Stimulated activated CD4-positive, alpha-beta T cell treated with anti-CD3 and anti-CD28 coated beads, Interleukin-4, amount 100 ng/mL, for 1 hour (primary cell): ENCODE results near the gene CCDC61.

Experiments used
- DNase-seq: peaks from one replicate; pipeline ENCODE4 v3.0.0-alpha.2; 2020

The CCDC61 gene

DNA sequence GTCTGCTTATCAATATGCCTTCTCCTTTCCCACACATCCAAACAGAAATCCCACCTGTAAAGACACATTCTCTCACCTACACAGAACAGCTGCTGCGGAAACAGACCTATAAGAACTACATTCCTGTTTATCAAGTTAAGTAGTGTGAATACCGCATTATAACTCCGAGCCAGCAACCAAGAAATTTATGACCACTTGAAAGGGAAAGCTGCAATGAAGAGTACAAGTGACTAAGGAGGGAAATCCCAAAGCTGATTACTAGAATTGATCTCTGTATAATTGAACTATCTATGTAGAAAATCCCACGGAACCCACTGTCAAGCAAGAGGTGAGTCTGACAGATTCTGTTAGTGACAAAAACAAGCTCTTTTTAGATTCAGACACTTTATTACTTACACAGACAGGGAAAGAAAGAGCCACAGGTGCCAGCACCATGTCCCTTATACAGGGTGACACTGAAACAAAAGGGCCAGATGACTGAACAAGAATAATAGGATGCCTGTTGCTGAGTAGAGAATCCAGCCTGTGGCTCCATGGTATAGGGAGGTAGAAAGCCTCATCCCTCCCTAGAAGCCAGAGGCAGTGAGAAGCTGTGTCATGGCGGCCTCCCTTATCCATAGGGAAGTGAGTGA lies 47.1 kb downstream of the CCDC61 start:
- DNase-seq: no peak

DNA sequence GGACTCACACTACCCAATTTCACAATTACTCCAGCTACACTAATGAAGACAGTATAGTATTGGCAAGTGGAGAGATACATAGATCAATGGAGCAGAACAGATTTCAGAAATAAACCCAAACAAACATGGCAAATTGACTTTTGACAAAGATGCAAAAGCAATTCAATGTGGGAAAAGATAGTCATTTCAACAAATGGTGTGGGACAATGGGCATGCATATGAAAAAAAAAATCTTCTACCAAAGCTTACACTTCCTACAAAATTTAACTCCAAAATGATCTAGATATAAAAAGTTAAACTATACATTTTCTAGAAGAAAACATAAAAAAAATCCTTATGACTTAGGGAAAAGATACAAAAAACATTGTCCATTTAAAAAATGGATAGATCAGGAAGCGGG lies 48.3 kb downstream of the CCDC61 start:
- DNase-seq: no peak

DNA sequence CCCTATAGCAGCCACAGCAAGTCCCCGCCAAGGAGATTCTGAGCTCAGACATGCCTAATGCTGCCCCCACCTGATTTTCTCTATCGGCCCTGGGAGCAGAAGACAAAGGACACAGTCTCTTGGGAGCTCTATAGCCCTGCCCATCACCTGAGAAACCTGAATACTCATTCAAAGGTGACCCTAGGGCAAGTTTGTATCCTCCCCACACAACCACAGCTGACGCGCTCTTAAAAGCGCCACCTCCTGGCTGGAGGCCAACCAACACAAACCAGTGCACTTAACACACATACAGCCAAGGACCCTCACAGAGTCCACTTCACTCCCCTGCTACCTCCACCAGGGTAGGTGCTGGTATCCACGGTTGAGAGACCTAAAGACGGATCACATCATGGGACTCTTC lies 54.3 kb downstream of the CCDC61 start:
- no peak for DNase-seq

DNA sequence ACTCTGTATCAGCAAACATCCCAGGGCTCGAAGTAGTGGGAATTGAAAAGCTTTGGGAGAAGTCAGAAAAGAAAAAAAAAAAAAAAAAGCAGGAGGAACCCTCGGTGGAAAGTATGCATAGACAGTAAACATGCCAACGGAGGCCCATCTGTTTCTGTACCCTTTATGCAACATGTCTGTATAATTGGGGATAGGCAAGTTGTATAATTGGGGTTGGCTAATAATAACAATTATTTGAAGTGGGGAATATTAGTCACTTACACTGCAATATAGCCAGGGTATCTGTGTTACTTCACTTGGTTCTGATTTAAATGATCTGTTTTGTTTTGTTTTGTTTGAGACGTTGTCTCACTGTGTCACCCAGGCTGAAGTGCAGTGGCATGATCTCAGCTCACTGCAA lies 57.6 kb downstream of the CCDC61 start:
- no peak for DNase-seq

DNA sequence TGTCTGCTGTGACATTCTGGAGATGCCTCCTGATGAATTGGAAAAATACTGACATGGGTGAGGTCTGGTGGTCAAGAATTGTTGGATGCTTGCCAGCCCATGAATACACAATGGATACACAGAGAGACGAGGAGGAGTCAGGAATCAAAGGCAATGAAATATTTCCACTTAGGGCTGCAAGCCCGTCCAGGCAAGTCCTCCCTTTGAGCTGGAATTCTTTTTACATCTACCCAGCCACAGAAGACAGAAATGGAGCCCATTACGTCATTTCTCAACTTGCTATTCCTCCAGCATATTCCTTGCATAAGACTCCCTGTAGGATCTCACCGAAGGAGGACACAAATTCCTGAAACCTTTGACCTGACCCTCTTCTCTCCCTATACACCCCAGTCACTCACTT lies 61.3 kb downstream of the CCDC61 start:
- no peak for DNase-seq

DNA sequence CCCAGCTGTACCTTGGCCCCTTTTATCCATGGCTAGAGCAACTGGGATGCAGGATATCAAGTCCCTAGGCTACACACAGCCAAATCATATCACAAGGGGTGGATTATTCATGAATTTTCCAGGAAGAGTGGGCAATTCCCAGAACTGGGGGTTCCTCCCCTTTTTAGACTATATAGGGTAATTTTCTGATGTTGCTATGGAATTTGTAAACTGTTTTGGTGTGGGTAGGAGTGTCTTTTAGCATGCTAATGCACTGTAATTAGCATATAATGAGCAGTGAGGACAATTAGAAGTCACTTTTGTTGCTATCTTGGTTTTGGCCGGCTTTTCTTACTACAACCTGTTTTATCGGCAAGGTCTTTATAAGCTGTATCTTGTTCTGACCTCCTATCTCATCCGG lies 63.5 kb downstream of the CCDC61 start:
- DNase-seq: no peak

DNA sequence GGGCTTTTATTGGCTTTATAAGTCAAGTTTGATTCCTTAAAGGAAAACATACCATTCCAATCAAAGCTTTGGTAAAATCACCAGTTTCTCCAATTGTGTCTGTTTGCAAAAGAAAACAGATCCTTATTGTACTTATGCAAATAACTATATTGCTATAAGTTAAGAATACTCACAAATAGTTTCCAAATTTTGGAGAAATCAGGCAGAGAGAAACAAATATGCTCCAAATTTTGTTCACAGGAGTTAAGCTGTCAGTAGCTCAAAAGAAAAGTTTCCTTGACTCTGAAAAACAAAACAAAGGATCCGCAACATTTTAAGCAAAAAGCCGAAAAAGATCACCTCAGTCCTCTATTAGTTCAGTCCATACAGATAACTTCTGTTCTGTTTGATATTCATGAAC lies 64.7 kb downstream of the CCDC61 start:
- no peak for DNase-seq

DNA sequence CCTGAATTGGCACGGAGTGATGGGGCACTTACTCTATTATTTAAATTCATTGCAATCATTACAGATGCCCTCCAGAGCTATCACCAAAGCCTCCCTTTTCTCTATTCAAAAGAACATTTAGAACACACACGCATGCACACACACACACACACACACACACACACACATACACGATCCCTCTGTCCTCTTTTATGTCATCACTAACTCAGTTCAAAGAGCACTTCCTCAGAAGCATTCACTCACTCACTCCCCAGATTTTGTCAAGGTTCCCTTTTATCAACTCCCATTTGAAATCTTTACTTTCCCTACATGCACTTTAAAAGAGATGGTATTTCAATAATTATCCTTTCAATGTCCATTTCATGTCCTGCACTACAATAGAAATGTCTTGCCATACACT lies 67.9 kb downstream of the CCDC61 start:
- DNase-seq: no peak

DNA sequence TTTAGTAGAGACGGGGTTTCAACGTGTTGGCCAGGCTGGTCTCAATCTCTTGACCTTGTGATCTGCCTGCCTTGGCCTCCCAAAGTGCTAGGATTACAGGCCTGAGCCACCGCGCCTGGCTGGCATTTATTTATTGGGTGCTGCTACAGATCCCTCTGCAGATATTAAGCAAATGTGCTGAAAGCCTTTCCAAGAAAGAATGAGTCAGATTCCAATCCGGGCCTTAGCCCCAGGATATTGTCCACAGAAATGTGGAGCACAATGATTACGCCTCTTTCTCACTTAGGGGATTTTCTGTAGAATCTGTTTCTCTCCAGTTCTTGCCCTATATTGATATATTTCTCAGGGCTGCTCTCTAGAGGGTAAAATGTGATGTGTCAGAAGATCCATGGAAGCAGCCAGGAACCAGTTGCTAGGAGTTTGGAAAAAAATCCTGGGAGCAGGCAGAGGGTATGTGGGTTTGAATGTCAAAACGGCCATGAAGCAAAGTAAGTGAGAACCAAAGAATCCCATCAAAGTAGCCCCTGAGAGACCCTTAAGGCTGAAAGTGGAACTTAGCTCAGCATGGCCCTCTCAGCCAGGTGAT lies 70.3 kb downstream of the CCDC61 start:
- DNase-seq: no peak

DNA sequence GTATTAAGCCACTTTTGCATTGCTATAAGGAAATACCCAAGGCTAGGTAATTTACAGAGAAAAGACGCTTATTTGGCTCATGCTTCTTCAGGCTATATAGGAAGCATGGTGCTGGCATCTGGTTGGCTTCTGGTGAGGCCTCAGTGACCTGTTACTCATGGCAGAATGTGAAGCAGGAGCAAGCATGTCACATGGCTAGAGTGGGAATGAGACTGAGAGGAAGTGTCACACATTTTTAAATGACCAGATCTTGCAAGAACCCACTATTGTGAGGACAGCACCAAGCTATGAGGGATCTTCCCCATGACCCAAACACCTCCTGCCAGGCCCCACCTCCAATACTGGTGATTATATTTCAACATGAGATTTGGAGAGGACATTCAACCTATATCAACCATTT lies 71.2 kb downstream of the CCDC61 start:
- no peak for DNase-seq

DNA sequence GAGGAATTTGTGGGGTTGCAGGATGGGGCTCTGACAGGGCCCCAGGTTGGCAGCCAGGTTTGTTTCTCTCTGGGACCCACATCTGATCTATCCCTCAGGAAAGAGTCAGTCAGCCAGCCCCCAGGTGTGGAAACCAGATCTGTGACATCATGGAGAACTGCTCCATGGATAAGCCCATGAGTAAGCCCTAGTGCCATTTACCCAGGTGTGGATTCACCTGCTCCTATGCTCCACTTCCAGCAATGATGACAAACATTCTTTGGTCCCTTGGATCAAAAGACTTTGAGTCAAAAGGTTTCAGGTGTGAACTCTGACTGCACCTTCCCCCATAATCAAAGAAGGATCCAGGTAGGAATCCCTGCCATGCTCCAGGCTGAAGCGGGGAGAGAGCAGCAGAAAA lies 72.4 kb downstream of the CCDC61 start:
- no peak for DNase-seq
